Measurements from ENCODE around the gene HOMER3. TPM values are rescaled to one million over a fixed set of nuclear protein-coding genes. Genes with fewer than 3 reads are reported as not detected.

Gene HOMER3
- total RNA-seq, 1 donor from 2014 or later = 50.6 TPM

Other genes starting within 250 kb of the HOMER3 start
- 10.6 to 17.2 TPM (median 14.5 TPM) in 3 replicates for gene COMP, start 149.9 kb downstream of the HOMER3 start, total RNA-seq
- gene UPF1, start 109.3 kb downstream of the HOMER3 start, total RNA-seq = 38.6 to 45.3 TPM (median 40.4 TPM) in 3 replicates
- gene CERS1, start 45.1 kb downstream of the HOMER3 start, total RNA-seq = 4.3 to 10.2 TPM (median 8.4 TPM) in 3 replicates
- gene COPE, start 21.8 kb downstream of the HOMER3 start, total RNA-seq = 175 to 205 TPM (median 189 TPM) in 3 replicates
- gene DDX49, start 21.5 kb downstream of the HOMER3 start, total RNA-seq = 47.0 to 57.4 TPM (median 50.6 TPM) in 3 replicates
- 63.8 to 87.4 TPM (median 66.4 TPM) in 3 replicates for gene SUGP2, start 92.3 kb upstream of the HOMER3 start, total RNA-seq
- 24.6 to 36.1 TPM (median 26.8 TPM) in 3 replicates for gene ARMC6, start 92.4 kb upstream of the HOMER3 start, total RNA-seq
- gene SLC25A42, start 122.8 kb upstream of the HOMER3 start, total RNA-seq = 8.2 to 13.0 TPM (median 8.9 TPM) in 3 replicates
- 21.9 to 27.1 TPM (median 26.0 TPM) in 3 replicates for gene TMEM161A, start 197.3 kb upstream of the HOMER3 start, total RNA-seq
- 1.2 to 1.4 TPM in 2 of 3 replicates, not detected in the other for gene MEF2B, start 229.0 kb upstream of the HOMER3 start, total RNA-seq